ENCODE data around the gene CASP10. TPM values are rescaled to one million over a fixed set of nuclear protein-coding genes. Genes with fewer than 3 reads are reported as not detected.

CASP10 gene
- total RNA-seq, 1 donor from 2014 or later, result 26.7 TPM

- peak; percentile 91 for DNase-seq
- no peaks in the 10 kb centered on the region for H3K36me3 ChIP-seq
- H3K27ac ChIP-seq, result peak overlapping the region; percentile 89
- TF ChIP-seq CTCF (IDR thresholded peaks at IDR 0.05), result no peak
- peaks cover 63% of the 10 kb centered on the region for H3K4me1 ChIP-seq
- H3K4me3 ChIP-seq, result peak overlapping the region; percentile 65
- ATAC-seq, result peak; percentile 90 to 92
- no peaks in the 10 kb centered on the region for H3K27me3 ChIP-seq (ENCODE audit: low read depth)
- intact Hi-C loops (cut with DNase I), result no loop called here
- H3K9me3 ChIP-seq, result no peaks in the 10 kb centered on the region
These were observed 75.2 kb downstream of the CASP10 start for GRCh38 chr2:201257956-201258665.

GRCh38 chr2:201258666-201259615 is 76.0 kb downstream of the CASP10 start:
- Histone ChIP-seq H3K4me3 (peak overlapping the region; percentile 65), H3K9me3 (no peaks in the 10 kb centered on the region), H3K27ac (peak overlapping the region; percentile 89), H3K4me1 (peaks cover 63% of the 10 kb centered on the region), H3K36me3 (no peaks in the 10 kb centered on the region), H3K27me3 (ENCODE audit: low read depth) (no peaks in the 10 kb centered on the region)
- ATAC-seq, result peak; percentile 6 to 27
- intact Hi-C loops (cut with DNase I), result no loop called here
- no peak for TF ChIP-seq CTCF (IDR thresholded peaks at IDR 0.05)
- DNase-seq, result no peak

GRCh38 chr2:201260302-201260800 is 77.4 kb downstream of the CASP10 start, which contains the start of gene CASP8:
TSS of gene CASP8 (plus strand) at chr2:201260536. CDS start at chr2:201266487, 5,951 bp downstream.
- intact Hi-C loops (cut with DNase I), result no loop called here
- Histone ChIP-seq H3K36me3 (no peaks in the 10 kb centered on the region), H3K9me3 (no peaks in the 10 kb centered on the region), H3K4me1 (peaks cover 60% of the 10 kb centered on the region), H3K27me3 (ENCODE audit: low read depth) (no peaks in the 10 kb centered on the region), H3K4me3 (peak within 1 kb of the TSS; percentile 65), H3K27ac (peak within 1 kb of the TSS; percentile 89)
- ATAC-seq (peak; percentile 62 to 65), DNase-seq (peak; percentile 64)
- no peak for TF ChIP-seq CTCF (IDR thresholded peaks at IDR 0.05)

- peak overlapping the region; percentile 65 for H3K4me3 ChIP-seq
- peaks cover 1% of the 10 kb centered on the region for H3K36me3 ChIP-seq
- peaks cover 60% of the 10 kb centered on the region for H3K4me1 ChIP-seq
- peak overlapping the region; percentile 89 for H3K27ac ChIP-seq
- no peaks in the 10 kb centered on the region for H3K27me3 ChIP-seq (ENCODE audit: low read depth)
- TF ChIP-seq CTCF (IDR thresholded peaks at IDR 0.05), result no peak
- H3K9me3 ChIP-seq, result no peaks in the 10 kb centered on the region
- intact Hi-C loops (cut with DNase I), result no loop called here
- DNase-seq, result no peak
- ATAC-seq, result no peak
These were observed 78.5 kb downstream of the CASP10 start for GRCh38 chr2:201261471-201261870.

- peaks cover 6% of the 10 kb centered on the region for H3K36me3 ChIP-seq
- H3K9me3 ChIP-seq, result no peaks in the 10 kb centered on the region
- DNase-seq (no peak), ATAC-seq (no peak)
- intact Hi-C loops (cut with DNase I), result no loop called here
- peak overlapping the region; percentile 65 for H3K4me3 ChIP-seq
- peak overlapping the region; percentile 89 for H3K27ac ChIP-seq
- no peak for TF ChIP-seq CTCF (IDR thresholded peaks at IDR 0.05)
- peaks cover 59% of the 10 kb centered on the region for H3K4me1 ChIP-seq
- no peaks in the 10 kb centered on the region for H3K27me3 ChIP-seq (ENCODE audit: low read depth)
These were observed 79.0 kb downstream of the CASP10 start for GRCh38 chr2:201261906-201262305.
